Measurements from ENCODE around the gene ABCC12.
"Not testable (repeated sequence)": the region's sequence is repeated elsewhere in the genome, so short reads cannot be mapped to it uniquely, and the experiment has no call there.

The ABCC12 gene

GRCh38 chr16:48180868-48181480 is 25.2 kb upstream of the ABCC12 start:
- no peaks in the 10 kb centered on the region for H3K4me1 Mint-ChIP-seq (ENCODE audit: low read depth)
- no peak overlapping the region for H3K27ac Mint-ChIP-seq
- no peak for DNase-seq (ENCODE audit: low spot score)
- no peaks in the 10 kb centered on the region for H3K36me3 Mint-ChIP-seq (ENCODE audit: low read depth)
- no peak overlapping the region for H3K4me3 Mint-ChIP-seq
- H3K9me3 Mint-ChIP-seq: no peaks in the 10 kb centered on the region
- H3K27me3 Mint-ChIP-seq (ENCODE audit: low read depth): peaks cover 6% of the 10 kb centered on the region

GRCh38 chr16:48176635-48177408 is 21.0 kb upstream of the ABCC12 start:
- peaks cover 6% of the 10 kb centered on the region for H3K27me3 Mint-ChIP-seq (ENCODE audit: low read depth)
- no peak overlapping the region for H3K4me3 Mint-ChIP-seq
- H3K4me1 Mint-ChIP-seq (ENCODE audit: low read depth): no peaks in the 10 kb centered on the region
- no peak for DNase-seq (ENCODE audit: low spot score)
- H3K27ac Mint-ChIP-seq: no peak overlapping the region
- no peaks in the 10 kb centered on the region for H3K36me3 Mint-ChIP-seq (ENCODE audit: low read depth)
- no peaks in the 10 kb centered on the region for H3K9me3 Mint-ChIP-seq

- peaks cover 6% of the 10 kb centered on the region for H3K27me3 Mint-ChIP-seq (ENCODE audit: low read depth)
- H3K36me3 Mint-ChIP-seq (ENCODE audit: low read depth): no peaks in the 10 kb centered on the region
- H3K27ac Mint-ChIP-seq: no peak overlapping the region
- H3K9me3 Mint-ChIP-seq: no peaks in the 10 kb centered on the region
- H3K4me3 Mint-ChIP-seq: no peak overlapping the region
- H3K4me1 Mint-ChIP-seq (ENCODE audit: low read depth): no peaks in the 10 kb centered on the region
- DNase-seq (ENCODE audit: low spot score): no peak
These were observed 18.1 kb upstream of the ABCC12 start for GRCh38 chr16:48173889-48174288.

DNA sequence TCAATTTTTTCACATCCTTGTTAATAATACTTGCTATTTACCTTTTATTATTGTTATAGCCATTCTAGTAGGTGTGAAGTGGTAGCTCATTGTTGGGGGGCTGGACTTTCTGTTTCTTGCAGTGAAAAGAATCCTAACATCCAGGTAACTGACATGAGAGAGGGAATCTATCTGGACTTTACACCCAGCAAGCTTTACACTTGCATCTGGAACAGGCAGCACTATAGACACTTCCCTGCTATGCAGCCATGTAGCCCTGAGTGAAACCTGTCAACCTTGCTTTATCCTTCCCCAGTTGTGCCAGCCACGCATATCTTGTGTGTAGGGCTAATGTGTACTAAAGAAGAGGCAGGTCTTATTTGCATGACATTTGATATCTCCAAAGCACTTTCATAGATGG is 16.9 kb upstream of the ABCC12 start:
- Mint-ChIP-seq H3K27me3 (ENCODE audit: low read depth) (peaks cover 6% of the 10 kb centered on the region), H3K4me3 (no peak overlapping the region), H3K9me3 (no peaks in the 10 kb centered on the region), H3K4me1 (ENCODE audit: low read depth) (no peaks in the 10 kb centered on the region), H3K27ac (no peak overlapping the region), H3K36me3 (ENCODE audit: low read depth) (no peaks in the 10 kb centered on the region)
- DNase-seq (ENCODE audit: low spot score): no peak

DNA sequence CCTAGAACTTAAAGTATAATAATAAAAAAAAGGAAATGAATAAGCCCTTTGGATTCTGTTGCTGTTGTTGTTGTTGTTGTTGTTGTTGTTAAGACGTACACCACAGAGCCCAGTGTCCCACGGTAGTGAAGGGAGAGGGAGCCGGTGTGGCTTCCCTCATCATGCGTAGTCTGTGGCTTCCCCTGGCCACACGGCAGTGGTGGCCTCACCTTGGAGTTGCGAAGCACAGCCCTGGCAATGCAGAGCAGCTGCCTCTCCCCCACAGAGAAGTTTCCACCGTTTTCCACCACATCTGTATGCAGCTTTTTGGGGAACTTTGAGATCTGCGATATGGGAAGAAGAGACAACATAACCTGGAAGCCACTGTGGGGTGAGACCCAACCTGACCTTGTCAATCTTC is 14.1 kb upstream of the ABCC12 start:
- Mint-ChIP-seq H3K4me1 (ENCODE audit: low read depth) (peaks cover 2% of the 10 kb centered on the region), H3K27me3 (ENCODE audit: low read depth) (peaks cover 4% of the 10 kb centered on the region), H3K4me3 (no peak overlapping the region), H3K36me3 (ENCODE audit: low read depth) (no peaks in the 10 kb centered on the region), H3K9me3 (no peaks in the 10 kb centered on the region), H3K27ac (no peak overlapping the region)
- no peak for DNase-seq (ENCODE audit: low spot score)

DNA sequence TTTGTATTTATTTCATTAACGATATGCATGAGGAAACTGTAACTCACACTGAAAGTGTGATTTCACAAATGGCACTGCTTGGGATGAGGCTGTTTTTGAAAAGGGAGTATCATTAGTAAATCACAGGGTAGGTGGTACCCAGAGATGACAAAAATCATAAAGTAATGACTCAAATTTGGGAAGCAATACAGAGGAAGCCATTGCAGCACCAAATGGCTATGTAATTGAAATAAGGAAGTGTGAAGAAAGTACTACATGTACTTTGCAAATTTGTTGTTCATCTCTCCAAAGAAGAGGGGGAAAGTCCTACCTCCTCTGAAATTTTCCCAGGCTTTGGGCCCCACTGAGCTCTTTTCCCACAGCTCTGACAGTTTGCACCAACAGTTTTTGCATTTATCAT is 12.3 kb upstream of the ABCC12 start:
- peaks cover 1% of the 10 kb centered on the region for H3K27me3 Mint-ChIP-seq (ENCODE audit: low read depth)
- no peak overlapping the region for H3K27ac Mint-ChIP-seq
- peaks cover 3% of the 10 kb centered on the region for H3K4me1 Mint-ChIP-seq (ENCODE audit: low read depth)
- H3K4me3 Mint-ChIP-seq: no peak overlapping the region
- no peak for DNase-seq (ENCODE audit: low spot score)
- H3K9me3 Mint-ChIP-seq: no peaks in the 10 kb centered on the region
- no peaks in the 10 kb centered on the region for H3K36me3 Mint-ChIP-seq (ENCODE audit: low read depth)

GRCh38 chr16:48166617-48167016 is 10.8 kb upstream of the ABCC12 start:
- H3K4me3 Mint-ChIP-seq; H3K36me3 Mint-ChIP-seq (ENCODE audit: low read depth); DNase-seq (ENCODE audit: low spot score); H3K27me3 Mint-ChIP-seq (ENCODE audit: low read depth); H3K4me1 Mint-ChIP-seq (ENCODE audit: low read depth); H3K27ac Mint-ChIP-seq; H3K9me3 Mint-ChIP-seq: not testable (repeated sequence)

- Mint-ChIP-seq H3K27me3 (ENCODE audit: low read depth) (peaks cover 9% of the 10 kb centered on the region), H3K27ac (no peak overlapping the region), H3K4me1 (ENCODE audit: low read depth) (peaks cover 3% of the 10 kb centered on the region), H3K9me3 (no peaks in the 10 kb centered on the region), H3K36me3 (ENCODE audit: low read depth) (no peaks in the 10 kb centered on the region), H3K4me3 (no peak overlapping the region)
- no peak for DNase-seq (ENCODE audit: low spot score)
These were observed 10.3 kb upstream of the ABCC12 start for GRCh38 chr16:48165961-48166578.

DNA sequence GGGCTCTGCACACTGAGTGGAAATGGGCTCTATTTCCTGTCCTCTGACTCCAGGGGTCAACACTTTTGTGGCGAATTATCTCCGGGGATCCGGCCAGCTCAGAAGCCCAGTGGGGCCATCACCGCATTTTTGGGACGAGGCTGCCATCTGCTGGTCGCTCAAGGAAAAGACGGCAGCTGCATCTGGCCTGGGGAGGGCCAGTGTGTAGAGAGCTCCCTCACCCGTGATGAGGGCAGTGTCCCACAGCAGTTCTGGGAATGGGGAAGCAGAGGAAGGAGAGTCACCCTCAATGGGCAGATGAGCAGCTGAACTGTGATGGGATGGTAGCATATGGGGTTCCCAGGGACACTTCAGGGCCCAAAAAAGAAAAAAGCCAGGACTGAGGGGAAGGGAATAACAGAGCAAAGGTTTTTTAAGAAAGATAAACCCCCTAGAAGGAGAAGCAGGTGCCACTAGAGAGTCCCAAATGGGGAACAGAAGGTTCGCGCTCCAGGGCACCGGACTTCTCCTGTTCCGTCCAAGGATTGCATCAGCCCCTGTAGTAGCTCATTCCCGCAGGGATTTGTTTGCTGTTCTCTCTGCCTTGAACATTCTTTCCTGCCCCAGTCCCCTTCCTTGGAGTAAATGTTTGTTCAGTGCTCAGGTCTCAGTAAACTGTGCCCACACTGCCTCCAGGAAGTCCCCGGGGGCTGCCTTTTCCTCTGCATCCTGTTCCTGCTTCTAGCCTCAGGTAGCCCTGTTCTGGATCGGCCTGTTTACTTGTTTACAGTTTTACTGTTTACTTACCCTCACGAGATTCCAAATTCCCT is 9.3 kb upstream of the ABCC12 start:
- Mint-ChIP-seq H3K4me1 (ENCODE audit: low read depth) (peaks cover 3% of the 10 kb centered on the region), H3K27ac (no peak overlapping the region), H3K9me3 (no peaks in the 10 kb centered on the region), H3K4me3 (no peak overlapping the region), H3K27me3 (ENCODE audit: low read depth) (peaks cover 10% of the 10 kb centered on the region), H3K36me3 (ENCODE audit: low read depth) (no peaks in the 10 kb centered on the region)
- peak; percentile 52 for DNase-seq (ENCODE audit: low spot score)

- Mint-ChIP-seq H3K9me3 (no peaks in the 10 kb centered on the region), H3K27ac (no peak overlapping the region), H3K4me1 (ENCODE audit: low read depth) (peaks cover 9% of the 10 kb centered on the region), H3K36me3 (ENCODE audit: low read depth) (no peaks in the 10 kb centered on the region), H3K27me3 (ENCODE audit: low read depth) (peaks cover 12% of the 10 kb centered on the region), H3K4me3 (no peak overlapping the region)
- DNase-seq (ENCODE audit: low spot score): no peak
These were observed 7.1 kb upstream of the ABCC12 start for GRCh38 chr16:48162839-48163410.

DNA sequence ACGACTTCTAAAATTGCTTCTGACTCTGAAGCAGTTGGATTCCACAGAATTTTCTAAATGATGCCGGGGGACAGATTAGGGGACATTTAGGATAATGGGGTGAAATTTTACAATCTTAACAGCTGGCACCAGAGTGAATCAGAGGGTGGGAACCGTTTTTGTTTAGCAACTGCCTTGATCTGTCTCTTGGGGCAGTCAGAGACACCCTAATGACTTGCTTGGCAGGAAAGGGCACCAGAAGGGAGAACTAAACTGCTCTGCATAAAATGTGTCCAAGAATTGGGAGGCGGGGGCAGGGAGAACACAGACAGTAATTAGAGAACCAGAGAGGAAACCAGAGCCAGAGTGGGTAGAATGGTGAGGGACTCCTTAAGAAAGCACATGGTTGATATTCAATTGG is 6.1 kb upstream of the ABCC12 start:
- H3K4me3 Mint-ChIP-seq: no peak overlapping the region
- H3K36me3 Mint-ChIP-seq (ENCODE audit: low read depth): no peaks in the 10 kb centered on the region
- no peak for DNase-seq (ENCODE audit: low spot score)
- H3K4me1 Mint-ChIP-seq (ENCODE audit: low read depth): peaks cover 13% of the 10 kb centered on the region
- no peak overlapping the region for H3K27ac Mint-ChIP-seq
- no peaks in the 10 kb centered on the region for H3K9me3 Mint-ChIP-seq
- peaks cover 12% of the 10 kb centered on the region for H3K27me3 Mint-ChIP-seq (ENCODE audit: low read depth)

DNA sequence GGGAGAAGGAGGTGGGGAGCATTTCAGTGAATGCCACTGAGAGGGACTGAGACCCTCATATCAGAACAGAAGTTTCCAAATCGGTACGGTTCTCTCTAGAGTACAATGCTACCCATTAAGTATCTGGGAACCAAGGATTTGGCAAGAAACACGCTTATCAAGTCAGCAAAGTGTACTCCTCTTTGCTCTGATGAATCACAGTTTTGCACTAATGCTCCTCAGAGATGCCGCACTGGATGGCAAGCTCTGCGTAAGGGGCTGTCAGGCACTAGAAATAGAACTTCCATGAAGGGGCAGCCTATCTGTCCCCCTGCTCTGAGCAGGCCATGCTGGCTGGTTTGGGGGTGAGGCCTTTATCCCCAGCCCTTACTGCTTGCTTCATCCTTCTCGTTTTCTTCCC is 4.8 kb upstream of the ABCC12 start:
- Mint-ChIP-seq H3K4me1 (ENCODE audit: low read depth) (peaks cover 13% of the 10 kb centered on the region), H3K27ac (no peak overlapping the region), H3K4me3 (no peak overlapping the region), H3K36me3 (ENCODE audit: low read depth) (no peaks in the 10 kb centered on the region), H3K9me3 (no peaks in the 10 kb centered on the region), H3K27me3 (ENCODE audit: low read depth) (peaks cover 17% of the 10 kb centered on the region)
- no peak for DNase-seq (ENCODE audit: low spot score)

DNA sequence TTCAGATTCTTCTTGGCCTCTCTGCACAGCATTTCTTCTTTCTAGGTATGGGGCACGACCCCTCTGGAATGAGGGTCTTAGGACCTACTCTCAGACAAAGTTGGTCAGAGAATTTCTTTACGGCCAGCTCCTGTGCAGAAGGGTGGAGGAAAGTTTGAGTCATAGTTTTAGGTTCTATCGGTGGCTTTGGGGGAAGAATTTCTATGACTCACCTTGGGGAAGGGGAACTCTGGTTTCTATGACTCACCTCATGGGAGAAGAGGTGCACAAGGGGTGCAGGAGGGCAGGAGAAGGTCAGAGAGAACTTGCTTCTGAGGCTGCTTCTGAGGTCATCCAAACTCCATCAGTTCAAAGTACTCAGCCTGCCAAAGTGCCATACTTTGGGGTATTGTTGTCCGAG is 2.5 kb upstream of the ABCC12 start:
- Mint-ChIP-seq H3K9me3 (no peaks in the 10 kb centered on the region), H3K27ac (peak overlapping the region; percentile 22), H3K4me1 (ENCODE audit: low read depth) (peaks cover 10% of the 10 kb centered on the region), H3K36me3 (ENCODE audit: low read depth) (no peaks in the 10 kb centered on the region), H3K4me3 (peak overlapping the region; percentile 21), H3K27me3 (ENCODE audit: low read depth) (peaks cover 28% of the 10 kb centered on the region)
- DNase-seq (ENCODE audit: low spot score): peak; percentile 75

DNA sequence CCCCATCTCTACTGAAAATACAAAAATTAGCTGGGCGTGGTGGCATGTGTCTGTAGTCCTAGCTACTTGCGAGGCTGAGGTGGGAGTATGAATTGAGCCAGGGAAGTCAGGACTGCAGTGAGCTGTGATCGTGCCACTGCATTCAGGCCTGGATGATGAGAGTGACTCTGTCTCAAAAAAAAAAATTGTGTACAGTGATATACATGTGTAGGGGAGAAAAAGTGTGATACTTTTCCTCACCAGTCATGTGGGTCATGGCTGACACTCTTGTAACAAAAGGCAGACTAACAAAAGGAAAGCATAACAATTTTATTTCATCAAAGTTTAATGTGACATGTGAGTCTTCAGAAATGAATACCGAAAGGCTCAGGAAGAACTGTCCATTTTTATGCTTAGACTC is 2.0 kb upstream of the ABCC12 start:
- no peak overlapping the region for H3K27ac Mint-ChIP-seq
- H3K4me1 Mint-ChIP-seq (ENCODE audit: low read depth): peaks cover 10% of the 10 kb centered on the region
- DNase-seq (ENCODE audit: low spot score): no peak
- no peak overlapping the region for H3K4me3 Mint-ChIP-seq
- H3K9me3 Mint-ChIP-seq: no peaks in the 10 kb centered on the region
- no peaks in the 10 kb centered on the region for H3K36me3 Mint-ChIP-seq (ENCODE audit: low read depth)
- peaks cover 25% of the 10 kb centered on the region for H3K27me3 Mint-ChIP-seq (ENCODE audit: low read depth)

Measured in T-helper 2 cell treated with Interferon-gamma antibody and Interleukin-4, amounts not matched to agents 5 μg/mL and 100 μg/mL, for 36 hours (primary cell).